T follicular helper cell (primary cell): ENCODE results near the gene SLC1A3.

Experiments used
- DNase-seq: peaks from one replicate; pipeline ENCODE4 v3.0.0-alpha.2; 2020; ENCODE audit warnings: low read depth

SLC1A3 gene

GRCh38 chr5:36655161-36655560 lies 48.8 kb downstream of the SLC1A3 start:
- DNase-seq: no peak

GRCh38 chr5:36656556-36656955 lies 50.1 kb downstream of the SLC1A3 start:
- no peak for DNase-seq

GRCh38 chr5:36657563-36657995 lies 51.2 kb downstream of the SLC1A3 start:
- DNase-seq: no peak

- DNase-seq: no peak
Observed at GRCh38 chr5:36658038-36658756, 51.8 kb downstream of the SLC1A3 start.

- no peak for DNase-seq
Observed at GRCh38 chr5:36659411-36659810, 53.0 kb downstream of the SLC1A3 start.

- DNase-seq: no peak
Observed at GRCh38 chr5:36660397-36661049, 54.1 kb downstream of the SLC1A3 start.

- no peak for DNase-seq
Observed at GRCh38 chr5:36661456-36662220, 55.2 kb downstream of the SLC1A3 start.

- no peak for DNase-seq
Observed at GRCh38 chr5:36662291-36662851, 56.0 kb downstream of the SLC1A3 start.

- no peak for DNase-seq
Observed at GRCh38 chr5:36664766-36665165, 58.4 kb downstream of the SLC1A3 start.

- DNase-seq: no peak
Observed at GRCh38 chr5:36665628-36666027, 59.2 kb downstream of the SLC1A3 start.

- no peak for DNase-seq
Observed at GRCh38 chr5:36666274-36666673, 59.9 kb downstream of the SLC1A3 start.

- DNase-seq: no peak
Observed at GRCh38 chr5:36666986-36667385, 60.6 kb downstream of the SLC1A3 start.

- DNase-seq: no peak
Observed at GRCh38 chr5:36667824-36668223, 61.4 kb downstream of the SLC1A3 start.

GRCh38 chr5:36669015-36669651 lies 62.7 kb downstream of the SLC1A3 start:
- no peak for DNase-seq

GRCh38 chr5:36670548-36670947 lies 64.1 kb downstream of the SLC1A3 start:
- DNase-seq: no peak

GRCh38 chr5:36675282-36675681 lies 68.9 kb downstream of the SLC1A3 start:
- DNase-seq: no peak

- DNase-seq: no peak
Observed at GRCh38 chr5:36679221-36679989, 73.0 kb downstream of the SLC1A3 start.

- DNase-seq: no peak
Observed at GRCh38 chr5:36680066-36680465, 73.7 kb downstream of the SLC1A3 start.

- DNase-seq: no peak
Observed at GRCh38 chr5:36681711-36682110, 75.3 kb downstream of the SLC1A3 start.

GRCh38 chr5:36682499-36682898 lies 76.1 kb downstream of the SLC1A3 start:
- DNase-seq: no peak

- no peak for DNase-seq
Observed at GRCh38 chr5:36683821-36684434, 77.5 kb downstream of the SLC1A3 start.
